Cortex of kidney (tissue), 1 donor: ENCODE results near the gene INAFM1.
"Not testable (repeated sequence)": the region's sequence is repeated elsewhere in the genome, so short reads cannot be mapped to it uniquely, and the experiment has no call there.

Experiments
- DNase-seq: peaks from one replicate; lab custom pipeline; 2025; lab: John Stamatoyannopoulos, UW

INAFM1 gene

GRCh38 chr19:47268028-47268427 is 6.7 kb upstream of the INAFM1 start:
- no peak for DNase-seq

- no peak for DNase-seq
Observed at GRCh38 chr19:47269596-47269995, 5.1 kb upstream of the INAFM1 start.

- DNase-seq: no peak
Observed at GRCh38 chr19:47270408-47270807, 4.3 kb upstream of the INAFM1 start.

GRCh38 chr19:47271949-47272348 is 2.7 kb upstream of the INAFM1 start:
- no peak for DNase-seq

- no peak for DNase-seq
Observed at GRCh38 chr19:47272448-47273312, 2.0 kb upstream of the INAFM1 start.

- DNase-seq: no peak
Observed at GRCh38 chr19:47273313-47274070, 1.2 kb upstream of the INAFM1 start.

GRCh38 chr19:47274891-47275761 is 441 bp downstream of the INAFM1 start:
- DNase-seq: no peak

GRCh38 chr19:47275791-47276461 is 1.2 kb downstream of the INAFM1 start:
- no peak for DNase-seq

- not testable (repeated sequence) for DNase-seq
Observed at GRCh38 chr19:47276513-47276912, 1.8 kb downstream of the INAFM1 start.

GRCh38 chr19:47280183-47280797 is 5.6 kb downstream of the INAFM1 start:
- no peak for DNase-seq

GRCh38 chr19:47283405-47284059 is 8.8 kb downstream of the INAFM1 start:
- no peak for DNase-seq

- no peak for DNase-seq
Observed at GRCh38 chr19:47284324-47284899, 9.7 kb downstream of the INAFM1 start.

- DNase-seq: no peak
Observed at GRCh38 chr19:47296036-47296435, 21.4 kb downstream of the INAFM1 start.

- DNase-seq: not testable (repeated sequence)
Observed at GRCh38 chr19:47300867-47301266, 26.2 kb downstream of the INAFM1 start.

- no peak for DNase-seq
Observed at GRCh38 chr19:47302249-47302648, 27.6 kb downstream of the INAFM1 start.

GRCh38 chr19:47303966-47304365 is 29.3 kb downstream of the INAFM1 start:
- DNase-seq: no peak

- DNase-seq: no peak
Observed at GRCh38 chr19:47305309-47305751, 30.6 kb downstream of the INAFM1 start.

- no peak for DNase-seq
Observed at GRCh38 chr19:47306303-47306702, 31.6 kb downstream of the INAFM1 start.

GRCh38 chr19:47309038-47309437 is 34.4 kb downstream of the INAFM1 start:
- DNase-seq: no peak

GRCh38 chr19:47309608-47310007 is 34.9 kb downstream of the INAFM1 start, which contains the start of gene C5AR1:
C5AR1 (plus strand) TSS chr19:47309861; CDS start chr19:47309896, 35 bp downstream.
- DNase-seq: no peak
